OCI-LY1 (cell line): ENCODE results near the gene FOXN1.

ENCODE experiments used
- H2AFZ ChIP-seq: fragments of 200-600 bp; sonication (generic), shearing (Covaris generic); 2 replicates; pipeline ENCODE4 v1.6.0; 2014; ENCODE audit warnings: antibody characterized with exemption, mild to moderate bottlenecking, low read length
- H3F3A ChIP-seq: fragments of 200-600 bp; sonication (generic), shearing (Covaris generic); 2 replicates; pipeline ENCODE4 v1.6.0; 2014; ENCODE audit warnings: mild to moderate bottlenecking, antibody characterized with exemption, low read length, moderate library complexity; ENCODE audit not compliant: insufficient read depth
- H3K27ac ChIP-seq: fragments of 200-600 bp; sonication (generic); 2 replicates; pipeline ENCODE4 v1.5.1; 2014; ENCODE audit warnings: low read length, mixed run types, mild to moderate bottlenecking, low read depth; ENCODE audit not compliant: poor library complexity, severe bottlenecking
- H3K27me3 ChIP-seq: fragments of 200-600 bp; sonication (generic); 2 replicates; pipeline ENCODE4 v1.6.0; 2014; ENCODE audit warnings: antibody characterized with exemption, mild to moderate bottlenecking, low read length, moderate library complexity; ENCODE audit not compliant: insufficient read depth
- H3K36me3 ChIP-seq: fragments of 200-600 bp; sonication (generic); 2 replicates; pipeline ENCODE4 v1.6.1; 2014; ENCODE audit warnings: mild to moderate bottlenecking, antibody characterized with exemption, low read length, moderate library complexity, mixed read lengths; ENCODE audit not compliant: insufficient read depth
- H3K4me1 ChIP-seq: fragments of 200-600 bp; sonication (generic); 2 replicates; pipeline ENCODE4 v1.5.1; 2014; ENCODE audit warnings: mild to moderate bottlenecking, low read length, moderate library complexity; ENCODE audit not compliant: insufficient read depth, severe bottlenecking
- H3K4me2 ChIP-seq: fragments of 200-600 bp; sonication (generic), shearing (Covaris generic); 2 replicates; pipeline ENCODE4 v1.6.1; 2014; ENCODE audit warnings: low read length
- H3K4me3 ChIP-seq: fragments of 200-600 bp; sonication (generic); 2 replicates; pipeline ENCODE4 v1.5.1; 2014; ENCODE audit warnings: low read length, low read depth, mild to moderate bottlenecking, mixed read lengths; ENCODE audit not compliant: poor library complexity, severe bottlenecking
- H3K79me2 ChIP-seq: fragments of 200-600 bp; shearing (Covaris generic); 2 replicates; pipeline ENCODE4 v1.6.1; 2016; ENCODE audit warnings: mixed run types, low read length, mixed read lengths; ENCODE audit not compliant: insufficient read depth
- H3K9ac ChIP-seq: fragments of 200-600 bp; sonication (generic), shearing (Covaris generic); 2 replicates; pipeline ENCODE4 v1.6.1; 2014; ENCODE audit warnings: mild to moderate bottlenecking, low read length, mixed read lengths
- H3K9me2 ChIP-seq: fragments of 200-600 bp; sonication (generic), shearing (Covaris generic); 2 replicates; pipeline ENCODE4 v1.6.1; 2014; ENCODE audit warnings: low read depth, mild to moderate bottlenecking, low read length, mixed read lengths
- H3K9me3 ChIP-seq: fragments of 200-600 bp; shearing (Covaris generic); 2 replicates; pipeline ENCODE4 v1.6.1; 2014; ENCODE audit warnings: low read length, mixed read lengths
- H4K20me1 ChIP-seq: fragments of 200-600 bp; sonication (generic), shearing (Covaris generic); 2 replicates; pipeline ENCODE4 v1.6.0; 2016; ENCODE audit warnings: mild to moderate bottlenecking, low read length; ENCODE audit not compliant: insufficient read depth
- EZH2 ChIP-seq: fragments of 200-600 bp; sonication (generic), shearing (Covaris generic); IDR thresholded peaks from 2 replicates; pipeline ENCODE4 v1.8.0; 2017; ENCODE audit warnings: borderline replicate concordance, mixed run types, mild to moderate bottlenecking, antibody characterized with exemption, low read length, moderate library complexity, mixed read lengths
- TF ChIP-seq, protein P1 (sequence below): fragments of 200-600 bp; sonication (generic), shearing (Covaris generic); IDR thresholded peaks from 2 replicates; pipeline ENCODE4 v1.5.1; 2017; ENCODE audit warnings: mild to moderate bottlenecking, antibody characterized with exemption, low read length, moderate library complexity, mixed read lengths

FOXN1 gene

DNA sequence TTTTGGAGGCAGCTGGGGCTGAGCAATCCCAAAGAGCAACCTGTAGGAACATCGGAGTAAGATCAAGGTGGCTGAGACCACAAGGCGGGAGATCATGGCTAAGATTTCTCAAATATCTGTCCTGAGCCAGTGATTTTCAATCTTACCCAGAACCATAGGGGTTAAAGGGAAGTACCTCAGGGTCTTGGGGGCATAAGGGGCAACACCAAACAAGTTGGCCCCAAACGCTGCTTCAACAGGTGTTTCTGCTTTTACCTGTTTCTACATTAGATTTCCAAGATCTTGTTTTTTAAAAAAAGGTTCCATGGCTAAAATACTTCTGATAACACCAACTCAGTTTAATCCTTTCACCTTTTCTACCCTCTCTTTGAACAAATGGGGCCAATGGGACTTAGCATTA lies 48.9 kb downstream of the FOXN1 start:
- H4K20me1 ChIP-seq, result no peaks in the 10 kb centered on the region
- no peak overlapping the region for H3K9ac ChIP-seq
- no peaks in the 10 kb centered on the region for H3F3A ChIP-seq
- no peak for TF ChIP-seq EZH2
- TF ChIP-seq, protein P1, sequence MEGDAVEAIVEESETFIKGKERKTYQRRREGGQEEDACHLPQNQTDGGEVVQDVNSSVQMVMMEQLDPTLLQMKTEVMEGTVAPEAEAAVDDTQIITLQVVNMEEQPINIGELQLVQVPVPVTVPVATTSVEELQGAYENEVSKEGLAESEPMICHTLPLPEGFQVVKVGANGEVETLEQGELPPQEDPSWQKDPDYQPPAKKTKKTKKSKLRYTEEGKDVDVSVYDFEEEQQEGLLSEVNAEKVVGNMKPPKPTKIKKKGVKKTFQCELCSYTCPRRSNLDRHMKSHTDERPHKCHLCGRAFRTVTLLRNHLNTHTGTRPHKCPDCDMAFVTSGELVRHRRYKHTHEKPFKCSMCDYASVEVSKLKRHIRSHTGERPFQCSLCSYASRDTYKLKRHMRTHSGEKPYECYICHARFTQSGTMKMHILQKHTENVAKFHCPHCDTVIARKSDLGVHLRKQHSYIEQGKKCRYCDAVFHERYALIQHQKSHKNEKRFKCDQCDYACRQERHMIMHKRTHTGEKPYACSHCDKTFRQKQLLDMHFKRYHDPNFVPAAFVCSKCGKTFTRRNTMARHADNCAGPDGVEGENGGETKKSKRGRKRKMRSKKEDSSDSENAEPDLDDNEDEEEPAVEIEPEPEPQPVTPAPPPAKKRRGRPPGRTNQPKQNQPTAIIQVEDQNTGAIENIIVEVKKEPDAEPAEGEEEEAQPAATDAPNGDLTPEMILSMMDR, result no peak
- peaks cover 56% of the 10 kb centered on the region for H3K36me3 ChIP-seq
- H3K4me3 ChIP-seq, result no peak overlapping the region
- no peak overlapping the region for H3K4me2 ChIP-seq
- H3K9me2 ChIP-seq, result no peaks in the 10 kb centered on the region
- no peak overlapping the region for H3K27ac ChIP-seq
- H2AFZ ChIP-seq, result no peak overlapping the region
- no peaks in the 10 kb centered on the region for H3K79me2 ChIP-seq
- H3K4me1 ChIP-seq, result no peaks in the 10 kb centered on the region
- no peaks in the 10 kb centered on the region for H3K9me3 ChIP-seq
- H3K27me3 ChIP-seq, result no peaks in the 10 kb centered on the region

DNA sequence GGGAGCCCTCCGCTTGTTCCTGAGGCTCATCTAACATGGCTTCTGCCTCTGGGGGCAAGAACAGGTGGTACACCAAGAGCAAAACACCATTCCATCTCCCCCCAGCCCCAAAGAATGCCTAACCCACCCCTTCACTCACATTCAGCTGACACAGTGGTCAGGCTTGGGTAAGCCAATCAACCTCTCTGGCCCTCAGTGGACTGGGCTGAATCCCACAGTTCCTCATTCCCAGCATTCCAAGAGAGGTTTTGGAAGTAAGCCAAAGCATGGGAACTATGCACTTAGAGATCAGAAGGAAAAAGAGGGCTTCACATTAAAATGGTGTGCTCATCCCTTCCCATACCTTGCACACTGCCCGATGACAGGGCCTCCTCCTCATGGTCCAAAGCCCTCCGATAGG lies 57.3 kb downstream of the FOXN1 start:
- Histone ChIP-seq H3K4me2 (no peak overlapping the region), H3K4me1 (peaks cover 17% of the 10 kb centered on the region), H3K27me3 (no peaks in the 10 kb centered on the region), H3K27ac (no peak overlapping the region), H3K9me3 (no peaks in the 10 kb centered on the region), H3K9me2 (no peaks in the 10 kb centered on the region), H4K20me1 (no peaks in the 10 kb centered on the region), H3K36me3 (peaks cover 59% of the 10 kb centered on the region), H3K79me2 (peaks cover 12% of the 10 kb centered on the region), H3K9ac (no peak overlapping the region), H2AFZ (no peak overlapping the region), H3F3A (no peaks in the 10 kb centered on the region), H3K4me3 (no peak overlapping the region)
- no peak for TF ChIP-seq EZH2
- TF ChIP-seq, protein P1, result no peak

DNA sequence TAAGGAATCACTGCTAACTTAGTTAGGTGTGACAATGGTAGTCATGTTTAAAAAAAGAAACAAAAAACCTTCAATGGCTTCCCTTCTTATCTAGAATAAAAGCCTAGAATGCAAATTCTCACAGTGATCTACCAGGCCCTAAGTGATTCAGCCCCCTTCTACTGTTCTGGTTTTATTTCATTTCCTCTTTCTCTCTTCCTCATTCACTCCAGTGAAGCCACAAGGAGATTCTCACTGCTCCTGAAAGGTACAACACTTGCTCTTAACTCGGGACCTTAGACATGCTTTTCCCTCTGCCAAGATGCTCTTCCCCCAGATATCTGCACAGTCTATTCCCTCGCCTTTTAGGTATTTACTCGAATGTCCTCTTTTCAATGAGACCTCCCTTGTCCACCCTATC lies 61.5 kb downstream of the FOXN1 start:
- no peak overlapping the region for H3K9ac ChIP-seq
- H3K4me1 ChIP-seq, result peaks cover 42% of the 10 kb centered on the region
- peak overlapping the region; percentile 12; the same call in 1 of the 2 replicates for H3K4me2 ChIP-seq
- no peak overlapping the region for H3K27ac ChIP-seq
- H3K9me3 ChIP-seq, result no peaks in the 10 kb centered on the region
- H3K36me3 ChIP-seq, result peaks cover 33% of the 10 kb centered on the region
- H3K79me2 ChIP-seq, result peaks cover 16% of the 10 kb centered on the region
- H3K9me2 ChIP-seq, result no peaks in the 10 kb centered on the region
- no peak overlapping the region for H3K4me3 ChIP-seq
- H3F3A ChIP-seq, result no peaks in the 10 kb centered on the region
- no peak overlapping the region for H2AFZ ChIP-seq
- no peaks in the 10 kb centered on the region for H3K27me3 ChIP-seq
- TF ChIP-seq EZH2, result no peak
- TF ChIP-seq, protein P1, result no peak
- no peaks in the 10 kb centered on the region for H4K20me1 ChIP-seq
